Sciatic nerve (tissue), 2 donors: ENCODE data around the gene NODAL. TPM values are rescaled to one million over a fixed set of nuclear protein-coding genes. Genes with fewer than 3 reads are reported as not detected.
A peak's percentile ranks its signal among the peaks of the same experiment; 100 is the strongest.

Experiments
- ATAC-seq: fragments of 200-7000 bp; cut with Tn5 transposase; one replicate; pipeline ENCODE4 v1.9.1; 2020; ENCODE audit warnings: mild to moderate bottlenecking, moderate library complexity
- DNase-seq: peaks from one replicate; pipeline ENCODE4 v3.0.0-alpha.2; 2020; ENCODE audit warnings: low spot score
- intact Hi-C: fragments of 100-400 bp; cut with DNase I; formaldehyde crosslinking; loops from one replicate; pipeline ENCODE4 v1.14.2; 2022
- total RNA-seq: library from RNA; stranded (reverse); fragmentation: NEBNext Ultra II Directional; extraction: Animal tissue kit (Norgen Biotek cat#: 25700); gene quantifications from one replicate; pipeline ENCODE4 v1.2.1, GENCODE V29; 2021
- donor health status: DM: no; HTN: no; CAD: no.
- donor health status: DM: no; HTN: no; CAD: no.

NODAL gene
- total RNA-seq, 1 donor from 2014 or later = not detected

DNA sequence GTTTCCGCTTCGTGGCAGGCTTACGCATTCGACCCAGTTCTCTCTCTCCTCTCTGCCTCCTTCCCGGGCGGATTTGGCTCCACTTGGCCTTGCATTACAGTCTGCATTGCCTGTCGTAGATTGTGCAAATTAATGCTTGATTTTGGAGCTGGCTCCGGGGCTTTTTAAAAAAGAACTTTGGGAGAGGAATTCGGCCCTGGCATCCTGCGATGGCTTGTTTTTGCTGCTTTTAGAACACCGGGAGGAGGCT, 36.8 kb downstream of the NODAL start:
- intact Hi-C loops = no loop called here
- ATAC-seq (no peak), DNase-seq (no peak)

- peak; percentile 95 for ATAC-seq
- intact Hi-C loops = no loop called here
- DNase-seq = peak; percentile 100
These were observed 37.3 kb downstream of the NODAL start, which contains the start of gene EIF4EBP2 for GRCh38 chr10:70404036-70404786. Gene EIF4EBP2, plus strand, starts transcription at chr10:70404145. Its CDS starts 257 bp downstream, at chr10:70404402.

DNA sequence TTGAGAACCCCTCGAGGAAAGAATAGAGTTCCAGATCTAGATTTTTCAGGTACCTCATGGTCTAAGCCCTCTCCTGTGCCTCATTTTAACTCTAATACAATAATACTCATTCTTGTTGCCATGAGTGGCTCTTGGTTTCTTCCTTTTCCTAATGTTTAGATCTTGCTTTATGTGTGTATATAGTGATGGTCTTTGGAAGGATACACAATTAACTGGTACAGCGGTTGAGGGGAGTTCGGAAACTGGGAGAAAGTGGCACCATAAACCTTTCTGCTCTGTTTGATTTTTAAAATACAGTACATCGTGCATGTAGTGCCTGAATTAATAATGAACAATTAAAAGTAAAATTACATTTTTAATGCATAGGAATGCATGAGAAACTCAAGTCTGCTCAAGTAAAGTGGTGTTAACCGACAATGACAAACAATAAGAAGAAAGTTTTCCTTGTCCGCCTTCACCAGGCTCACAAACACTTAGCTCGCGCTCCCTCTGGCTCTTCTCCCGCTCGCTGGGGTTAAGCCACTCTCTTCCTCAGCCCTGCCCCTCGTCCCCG, 37.9 kb downstream of the NODAL start:
- no peak for DNase-seq
- no peak for ATAC-seq
- intact Hi-C loops = no loop called here

- DNase-seq (no peak), ATAC-seq (no peak)
- intact Hi-C loops = no loop called here
These were observed 42.3 kb downstream of the NODAL start for GRCh38 chr10:70399177-70399576.

- intact Hi-C loops = no loop called here
- ATAC-seq (no peak), DNase-seq (no peak)
These were observed 45.3 kb downstream of the NODAL start for GRCh38 chr10:70396140-70396539.

DNA sequence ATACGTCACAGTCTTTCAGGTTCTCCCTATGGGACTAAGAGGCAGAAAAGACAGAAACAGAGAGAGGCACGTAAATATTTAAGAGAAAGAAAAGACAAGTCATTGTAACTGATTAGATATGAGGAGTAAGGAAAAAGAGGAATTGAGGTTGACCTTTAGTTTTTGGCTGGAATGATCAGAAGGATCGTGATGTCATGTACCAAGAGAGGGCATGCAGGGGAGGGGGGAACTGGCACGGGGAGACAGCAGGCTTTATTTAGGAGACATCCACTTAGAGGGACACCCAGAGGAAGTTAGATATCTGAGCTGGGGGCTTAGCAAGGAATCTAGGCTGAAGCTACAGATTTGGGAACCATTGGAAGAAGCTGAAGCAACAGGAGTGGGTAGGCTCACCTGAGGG, 49.8 kb downstream of the NODAL start:
- ATAC-seq (no peak), DNase-seq (no peak)
- intact Hi-C loops = no loop called here

Other genes starting within 250 kb of the NODAL start
- 114 TPM for gene PPA1, start 208.3 kb downstream of the NODAL start, total RNA-seq
- 4.8 TPM for gene NPFFR1, start 157.7 kb downstream of the NODAL start, total RNA-seq
- gene LRRC20, start 59.1 kb downstream of the NODAL start, total RNA-seq = 5.1 TPM
- gene EIF4EBP2, start 37.5 kb downstream of the NODAL start, total RNA-seq = 57.8 TPM
- 7.8 TPM for gene PALD1, start 37.1 kb upstream of the NODAL start, total RNA-seq
- gene PRF1, start 161.1 kb upstream of the NODAL start, total RNA-seq = 7.6 TPM
- gene ADAMTS14, start 230.8 kb upstream of the NODAL start, total RNA-seq = 3.1 TPM